ENCODE results near the gene NRIP1. TPM values are rescaled to one million over a fixed set of nuclear protein-coding genes. Genes with fewer than 3 reads are reported as not detected.

The NRIP1 gene
- total and polyA plus RNA-seq, 2 experiments from 2014 or later = 12.5 to 31.2 TPM

DNA sequence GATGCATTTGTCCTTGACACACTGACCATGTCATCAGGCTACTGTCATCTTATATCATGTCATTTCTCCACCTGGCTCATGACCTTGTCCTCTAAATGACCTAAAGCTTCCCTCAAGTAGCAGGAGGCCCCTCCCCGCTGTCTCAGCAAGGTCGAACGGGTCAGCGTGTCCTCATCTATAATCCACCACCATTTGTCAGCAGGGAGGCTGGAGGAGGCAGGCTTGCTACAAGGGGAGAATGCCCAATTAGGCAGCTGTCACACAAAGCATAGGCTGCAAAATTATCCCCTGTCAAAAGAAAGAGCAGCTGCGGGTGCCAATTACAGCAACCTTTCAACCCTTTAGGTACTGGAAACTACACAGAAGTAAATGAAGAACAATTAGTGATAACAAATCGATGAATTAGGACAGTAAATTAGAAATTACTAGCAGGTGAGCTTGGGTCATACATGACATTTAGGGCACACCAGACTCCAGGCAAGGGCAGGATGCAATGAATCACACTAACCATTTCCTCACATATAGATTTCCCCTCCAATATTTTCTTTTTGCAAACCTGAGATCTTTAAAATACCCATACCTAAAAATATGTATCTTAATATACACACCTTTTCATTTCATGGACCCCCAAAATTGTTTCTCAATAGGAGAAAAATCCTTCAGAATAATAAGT lies 61.2 kb downstream of the NRIP1 start:
- no peak for TF ChIP-seq EZH2phosphoT487 (IDR thresholded peaks at IDR 0.05; ENCODE audit: insufficient read depth, low read depth)
- Histone ChIP-seq H3K4me3 (no peak overlapping the region), H3K4me1 (ENCODE audit: insufficient read depth) (peaks cover 75% of the 10 kb centered on the region), H3K9me2 (ENCODE audit: insufficient read depth) (no peaks in the 10 kb centered on the region), H4K20me1 (ENCODE audit: insufficient read depth) (no peaks in the 10 kb centered on the region), H3K36me3 (ENCODE audit: low read depth) (0 out of 2 replicates have a peak, but pooled peaks cover 6% of the 10 kb centered on the region), H3F3A (ENCODE audit: insufficient read depth) (peaks cover 52% of the 10 kb centered on the region), H3K9me3 (ENCODE audit: low read depth) (no peaks in the 10 kb centered on the region), H2AFZ (no peak overlapping the region), H3K27me3 (replicated peaks; ENCODE audit: insufficient read depth) (no peaks in the 10 kb centered on the region), H3K27ac (peak overlapping the region; percentile 62; the same call in 1 of the 2 replicates), H3K9ac (no peak overlapping the region), H3K4me2 (ENCODE audit: unreplicated experiment) (no peak overlapping the region), H3K79me2 (ENCODE audit: insufficient read depth) (peaks cover 99% of the 10 kb centered on the region)
- 95 to 96% methylated on average over 6 of the region's 6 CpGs for WGBS, 2 experiments (ENCODE audit: low coverage in 1 of 2, low lambda C conversion rate in 2 of 2, missing lambda C conversion rate in 2 of 2)
- DNase-seq = no peak
- in situ Hi-C loops (cut with MboI) = no loop called here

DNA sequence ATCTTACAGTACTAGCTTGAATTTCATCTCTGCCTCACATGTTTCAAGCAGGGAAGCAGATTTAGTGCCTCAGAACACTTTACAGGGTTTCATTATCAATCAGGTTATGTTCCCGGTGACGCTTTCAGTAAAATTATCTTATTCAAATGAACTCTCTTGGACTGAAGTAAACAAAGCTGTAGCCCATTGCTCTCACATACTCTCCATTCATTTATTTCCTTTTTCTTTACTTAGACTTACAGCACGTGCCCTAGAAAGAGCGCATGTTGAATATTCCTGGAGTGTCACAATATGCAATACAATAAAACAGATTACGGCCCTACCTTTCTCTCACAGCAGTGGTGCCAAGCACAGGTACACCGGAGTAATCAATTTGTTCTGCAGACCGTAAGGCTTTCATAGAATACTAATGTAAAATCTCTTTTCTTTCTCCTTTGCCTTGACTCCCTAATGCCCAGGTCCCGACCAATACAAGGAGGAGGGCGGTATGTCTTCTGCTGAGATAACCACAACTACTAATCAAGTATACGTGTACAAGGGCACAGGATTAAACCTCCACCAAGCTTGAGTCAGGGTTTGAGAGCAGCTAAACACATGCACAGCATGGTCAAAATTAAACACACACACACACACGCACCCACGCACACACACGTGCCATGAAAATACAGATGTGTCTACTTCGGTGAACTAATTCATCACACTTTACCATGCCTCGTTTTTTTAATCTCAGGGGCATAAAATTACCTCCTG lies 62.8 kb downstream of the NRIP1 start:
- H3K36me3 ChIP-seq (ENCODE audit: low read depth) = no peaks in the 10 kb centered on the region
- no peak overlapping the region for H3K4me3 ChIP-seq
- in situ Hi-C loops (cut with MboI) = no loop called here
- H3K9ac ChIP-seq = no peak overlapping the region
- no peak overlapping the region for H3K4me2 ChIP-seq (ENCODE audit: unreplicated experiment)
- 82 to 87% methylated on average over 15 of the region's 15 CpGs for WGBS, 2 experiments (ENCODE audit: low coverage in 1 of 2, low lambda C conversion rate in 2 of 2, missing lambda C conversion rate in 2 of 2)
- DNase-seq = no peak
- H3F3A ChIP-seq (ENCODE audit: insufficient read depth) = peaks cover 48% of the 10 kb centered on the region
- H3K27me3 ChIP-seq (replicated peaks; ENCODE audit: insufficient read depth) = no peaks in the 10 kb centered on the region
- no peak overlapping the region for H2AFZ ChIP-seq
- H3K27ac ChIP-seq = no peak overlapping the region
- H3K9me2 ChIP-seq (ENCODE audit: insufficient read depth) = no peaks in the 10 kb centered on the region
- no peaks in the 10 kb centered on the region for H3K9me3 ChIP-seq (ENCODE audit: low read depth)
- TF ChIP-seq EZH2phosphoT487 (IDR thresholded peaks at IDR 0.05; ENCODE audit: insufficient read depth, low read depth) (no peak), EZH2 (IDR thresholded peaks at IDR 0.05; ENCODE audit: insufficient read depth, poor library complexity, severe bottlenecking) (no peak)
- H4K20me1 ChIP-seq (ENCODE audit: insufficient read depth) = no peaks in the 10 kb centered on the region
- H3K79me2 ChIP-seq (ENCODE audit: insufficient read depth) = peaks cover 99% of the 10 kb centered on the region
- peaks cover 68% of the 10 kb centered on the region for H3K4me1 ChIP-seq (ENCODE audit: insufficient read depth)

GRCh38 chr21:15001113-15001512 lies 63.7 kb downstream of the NRIP1 start:
- 74 to 86% methylated on average over 2 of the region's 2 CpGs for WGBS, 2 experiments (ENCODE audit: low coverage in 1 of 2, low lambda C conversion rate in 2 of 2, missing lambda C conversion rate in 2 of 2)
- Histone ChIP-seq H3K4me3 (no peak overlapping the region), H3K4me1 (ENCODE audit: insufficient read depth) (peaks cover 64% of the 10 kb centered on the region), H3K4me2 (ENCODE audit: unreplicated experiment) (peak overlapping the region; percentile 13), H3K79me2 (ENCODE audit: insufficient read depth) (peaks cover 99% of the 10 kb centered on the region), H3K27ac (no peak overlapping the region), H3K27me3 (replicated peaks; ENCODE audit: insufficient read depth) (no peaks in the 10 kb centered on the region), H3K9ac (no peak overlapping the region), H3K9me3 (ENCODE audit: low read depth) (no peaks in the 10 kb centered on the region), H4K20me1 (ENCODE audit: insufficient read depth) (no peaks in the 10 kb centered on the region), H2AFZ (no peak overlapping the region), H3K9me2 (ENCODE audit: insufficient read depth) (no peaks in the 10 kb centered on the region), H3K36me3 (ENCODE audit: low read depth) (no peaks in the 10 kb centered on the region), H3F3A (ENCODE audit: insufficient read depth) (peaks cover 46% of the 10 kb centered on the region)
- DNase-seq = no peak
- in situ Hi-C loops (cut with MboI) = no loop called here
- TF ChIP-seq EZH2phosphoT487 (IDR thresholded peaks at IDR 0.05; ENCODE audit: insufficient read depth, low read depth) (no peak), EZH2 (IDR thresholded peaks at IDR 0.05; ENCODE audit: insufficient read depth, poor library complexity, severe bottlenecking) (no peak)

GRCh38 chr21:15000081-15000480 lies 64.7 kb downstream of the NRIP1 start:
- DNase-seq = peak; percentile 55
- no peak overlapping the region for H3K9ac ChIP-seq
- 0 out of 2 replicates have a peak overlapping the region, but pooled peaks have one; percentile 1 for H3K4me3 ChIP-seq
- H2AFZ ChIP-seq = no peak overlapping the region
- TF ChIP-seq EZH2 (IDR thresholded peaks at IDR 0.05; ENCODE audit: insufficient read depth, poor library complexity, severe bottlenecking) (no peak), EZH2phosphoT487 (IDR thresholded peaks at IDR 0.05; ENCODE audit: insufficient read depth, low read depth) (no peak)
- H3K4me2 ChIP-seq (ENCODE audit: unreplicated experiment) = peak overlapping the region; percentile 56
- no peaks in the 10 kb centered on the region for H3K27me3 ChIP-seq (replicated peaks; ENCODE audit: insufficient read depth)
- H4K20me1 ChIP-seq (ENCODE audit: insufficient read depth) = no peaks in the 10 kb centered on the region
- peaks cover 43% of the 10 kb centered on the region for H3F3A ChIP-seq (ENCODE audit: insufficient read depth)
- in situ Hi-C loops (cut with MboI) = no loop called here
- no peaks in the 10 kb centered on the region for H3K36me3 ChIP-seq (ENCODE audit: low read depth)
- H3K9me3 ChIP-seq (ENCODE audit: low read depth) = no peaks in the 10 kb centered on the region
- 59 to 87% methylated on average over 1 of the region's 1 CpG for WGBS, 2 experiments (ENCODE audit: low coverage in 1 of 2, low lambda C conversion rate in 2 of 2, missing lambda C conversion rate in 2 of 2)
- no peaks in the 10 kb centered on the region for H3K9me2 ChIP-seq (ENCODE audit: insufficient read depth)
- peaks cover 63% of the 10 kb centered on the region for H3K4me1 ChIP-seq (ENCODE audit: insufficient read depth)
- peaks cover 98% of the 10 kb centered on the region for H3K79me2 ChIP-seq (ENCODE audit: insufficient read depth)
- peak overlapping the region; percentile 22 for H3K27ac ChIP-seq

Measured in GM23248 (cell line).